AG09319 (cell line): ENCODE results near the gene SH3YL1.

ENCODE experiments used
- DNase-seq: peaks from one replicate; pipeline ENCODE4 v3.0.0-alpha.2; 2010; ENCODE audit warnings: low read depth; ENCODE audit errors: extremely low read depth
- CTCF ChIP-seq: IDR thresholded peaks from 2 replicates; pipeline ENCODE4 v1.5.1; 2011; ENCODE audit warnings: low read depth, mild to moderate bottlenecking, inconsistent platforms, low read length, moderate library complexity

The SH3YL1 gene

DNA sequence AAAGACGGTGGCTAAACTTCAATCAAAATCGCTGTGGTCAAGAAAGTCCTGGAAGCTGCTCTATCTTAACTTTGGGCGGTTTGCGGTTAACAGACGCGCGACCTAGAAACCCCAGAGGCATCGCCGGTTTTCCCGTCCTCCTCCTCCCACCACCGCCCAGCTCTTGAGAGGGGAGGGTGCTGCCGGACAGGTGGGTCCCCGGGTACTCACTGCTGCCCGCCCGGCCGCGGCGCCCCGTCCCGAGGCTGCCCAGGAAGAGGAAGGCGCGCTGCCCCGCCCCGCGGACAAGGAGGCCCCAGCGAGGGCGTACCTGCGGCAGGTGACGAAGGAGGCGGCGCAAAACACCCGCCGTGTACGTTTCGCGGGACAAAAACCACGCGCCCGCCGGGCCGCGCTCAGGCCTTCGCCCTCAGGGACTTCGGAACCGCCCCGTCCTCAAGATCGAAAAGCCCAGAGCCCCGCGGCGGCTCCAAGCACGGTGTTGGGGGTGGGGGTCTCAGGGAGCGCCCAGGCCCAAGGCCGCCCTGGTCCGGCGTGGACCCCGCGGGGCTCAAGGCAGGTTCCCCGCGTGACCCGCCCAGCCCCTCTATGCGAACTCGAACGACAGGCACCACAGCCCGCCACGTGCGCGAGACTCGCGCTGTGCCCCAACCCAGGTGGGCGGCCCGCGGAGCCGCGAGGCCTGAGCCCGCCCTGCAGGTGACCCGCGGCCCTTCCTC, at the start of gene SH3YL1:
Gene SH3YL1, minus strand, starts transcription at position 259 of the 719 bp plus-strand sequence. Its CDS starts 48 bp downstream, at position 211.
- no peak for TF ChIP-seq CTCF
- no peak for DNase-seq

DNA sequence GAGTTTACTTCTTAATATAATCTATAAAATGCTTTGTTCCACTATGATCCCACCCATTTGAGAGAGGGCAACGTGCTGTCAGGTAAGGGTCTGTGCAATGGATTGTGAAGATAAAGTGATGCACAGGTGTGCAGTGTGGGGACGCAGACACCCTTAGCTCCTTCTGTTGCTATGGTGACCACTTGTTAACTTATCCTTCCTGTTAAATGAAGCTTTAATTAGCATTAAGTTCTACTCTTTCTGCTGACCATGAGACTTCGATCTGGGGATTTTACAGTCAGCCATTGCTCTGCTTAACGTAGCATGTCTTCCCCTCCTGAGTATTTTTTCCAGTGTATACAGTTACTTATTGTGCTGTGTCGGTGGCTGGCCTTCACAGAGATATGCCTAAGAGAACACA, 47.2 kb upstream of the SH3YL1 start:
- no peak for TF ChIP-seq CTCF
- no peak for DNase-seq

GRCh38 chr2:309954-310510, 46.2 kb upstream of the SH3YL1 start:
- no peak for TF ChIP-seq CTCF
- no peak for DNase-seq

GRCh38 chr2:309148-309953, 45.5 kb upstream of the SH3YL1 start:
- TF ChIP-seq CTCF = no peak
- DNase-seq = no peak

DNA sequence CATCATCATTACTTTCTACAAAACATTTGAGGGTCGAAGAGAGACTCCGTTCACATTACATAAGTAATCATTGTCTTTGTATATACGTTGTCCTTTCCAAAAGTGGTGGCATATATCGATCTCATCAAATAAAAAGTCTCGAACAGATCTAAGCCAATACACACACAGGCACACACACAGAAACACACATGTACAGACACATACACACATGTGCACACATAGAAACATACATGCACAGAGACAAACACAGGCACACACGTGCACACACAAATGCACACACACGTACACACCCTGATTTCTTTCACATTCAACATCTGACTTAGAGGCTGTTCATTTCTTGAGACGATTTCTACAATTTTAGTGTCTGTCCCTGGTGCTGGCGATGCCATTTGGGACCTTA, 41.5 kb upstream of the SH3YL1 start:
- no peak for TF ChIP-seq CTCF
- DNase-seq = no peak

GRCh38 chr2:296354-296753, 32.5 kb upstream of the SH3YL1 start:
- TF ChIP-seq CTCF = no peak
- no peak for DNase-seq

GRCh38 chr2:295090-295489, 31.3 kb upstream of the SH3YL1 start:
- TF ChIP-seq CTCF = no peak
- no peak for DNase-seq
